ENCODE measurements around the gene NKAIN2.

The NKAIN2 gene

GRCh38 chr6:124054034-124054433, 250.4 kb downstream of the NKAIN2 start:
- no peak for DNase-seq (ENCODE audit: low read depth)
- no peak for TF ChIP-seq CTCF (IDR thresholded peaks at IDR 0.05; ENCODE audit: insufficient read depth, low read depth, low read length, missing control alignments)
- H3K4me3 ChIP-seq (ENCODE audit: low read depth, low read length): no peak overlapping the region

GRCh38 chr6:124055395-124055794, 251.7 kb downstream of the NKAIN2 start:
- no peak overlapping the region for H3K4me3 ChIP-seq (ENCODE audit: low read depth, low read length)
- DNase-seq (ENCODE audit: low read depth): no peak
- no peak for TF ChIP-seq CTCF (IDR thresholded peaks at IDR 0.05; ENCODE audit: insufficient read depth, low read depth, low read length, missing control alignments)

GRCh38 chr6:124055963-124056362, 252.3 kb downstream of the NKAIN2 start:
- no peak for DNase-seq (ENCODE audit: low read depth)
- TF ChIP-seq CTCF (IDR thresholded peaks at IDR 0.05; ENCODE audit: insufficient read depth, low read depth, low read length, missing control alignments): no peak
- no peak overlapping the region for H3K4me3 ChIP-seq (ENCODE audit: low read depth, low read length)

- DNase-seq (ENCODE audit: low read depth): no peak
- TF ChIP-seq CTCF (IDR thresholded peaks at IDR 0.05; ENCODE audit: insufficient read depth, low read depth, low read length, missing control alignments): no peak
- H3K4me3 ChIP-seq (ENCODE audit: low read depth, low read length): no peak overlapping the region
These were observed 253.0 kb downstream of the NKAIN2 start for GRCh38 chr6:124056407-124057334.

GRCh38 chr6:124057461-124057860, 253.8 kb downstream of the NKAIN2 start:
- no peak for DNase-seq (ENCODE audit: low read depth)
- H3K4me3 ChIP-seq (ENCODE audit: low read depth, low read length): no peak overlapping the region
- TF ChIP-seq CTCF (IDR thresholded peaks at IDR 0.05; ENCODE audit: insufficient read depth, low read depth, low read length, missing control alignments): no peak

GRCh38 chr6:124064317-124065113, 260.9 kb downstream of the NKAIN2 start:
- no peak for DNase-seq (ENCODE audit: low read depth)

More at GRCh38 chr6:124064317-124065113, 260.9 kb downstream of the NKAIN2 start:
- H3K4me3 ChIP-seq (ENCODE audit: low read depth, low read length): no peak overlapping the region
- no peak for TF ChIP-seq CTCF (IDR thresholded peaks at IDR 0.05; ENCODE audit: insufficient read depth, low read depth, low read length, missing control alignments)

Measured in GM12865 (cell line).